Colonic mucosa (tissue), 4 donors: Measurements from ENCODE around the gene MMS22L. TPM values are rescaled to one million over a fixed set of nuclear protein-coding genes. Genes with fewer than 3 reads are reported as not detected.

ENCODE experiments used
- DNase-seq: peaks from one replicate; pipeline ENCODE4 v3.0.0-alpha.2; 2020
- H3K27ac ChIP-seq: fragments of 200-600 bp; one replicate; pipeline ENCODE4 v1.8.0; 2021
- H3K27me3 ChIP-seq: fragments of 200-600 bp; one replicate; pipeline ENCODE4 v1.8.0; 2021
- H3K36me3 ChIP-seq: fragments of 200-600 bp; one replicate; pipeline ENCODE4 v1.8.0; 2021
- H3K4me1 ChIP-seq: fragments of 200-600 bp; one replicate; pipeline ENCODE4 v1.8.0; 2021; ENCODE audit warnings: mild to moderate bottlenecking
- H3K4me3 ChIP-seq: fragments of 200-600 bp; one replicate; pipeline ENCODE4 v1.8.0; 2021
- H3K9ac ChIP-seq, 2 donors: one replicate each; pipeline ENCODE4 v1.7.0; 2013; ENCODE audit warnings: control low read depth in 2 of 2, low read depth in 2 of 2, low read length in 2 of 2
- H3K9me3 ChIP-seq: fragments of 200-600 bp; one replicate; pipeline ENCODE4 v1.8.0; 2021
- CTCF ChIP-seq: fragments of 200-600 bp; IDR thresholded peaks from one replicate; pipeline ENCODE4 v1.8.0; 2022; ENCODE audit warnings: antibody characterized with exemption, mild to moderate bottlenecking
- intact Hi-C: fragments of 100-400 bp; cut with DNase I; formaldehyde crosslinking; loops from one replicate; pipeline ENCODE4 v1.14.1; 2022
- total RNA-seq, 2 donors: library from RNA; stranded (reverse); fragmentation: NEBNext Ultra II Directional in 1 of 2; extraction: Animal tissue kit (Norgen Biotek cat#: 25700) in 1 of 2; gene quantifications; one replicate each; pipeline ENCODE4 v1.2.1, GENCODE V29; 2021
- donor health status: healthy.
- donor health status: DM: no; HTN: no; CAD: no.
- donor health status: DM: no; HTN: no; CAD: no.

Gene MMS22L
- total RNA-seq, 2 donors from 2014 or later = 9.1 to 21.4 TPM

GRCh38 chr6:97189767-97190166, 93.2 kb downstream of the MMS22L start:
- TF ChIP-seq CTCF = no peak
- H3K27me3 ChIP-seq = no peaks in the 10 kb centered on the region
- no peaks in the 10 kb centered on the region for H3K36me3 ChIP-seq
- H3K4me1 ChIP-seq = no peaks in the 10 kb centered on the region
- intact Hi-C loops = no loop called here
- no peaks in the 10 kb centered on the region for H3K9me3 ChIP-seq
- no peak for DNase-seq
- no peak overlapping the region for H3K27ac ChIP-seq
- no peak overlapping the region for H3K9ac ChIP-seq
- no peak overlapping the region for H3K4me3 ChIP-seq

GRCh38 chr6:97187951-97188350, 95.1 kb downstream of the MMS22L start:
- intact Hi-C loops = no loop called here
- H3K4me3 ChIP-seq = no peak overlapping the region
- no peak for DNase-seq

GRCh38 chr6:97186416-97186999, 96.5 kb downstream of the MMS22L start:
- TF ChIP-seq CTCF = peak; percentile 86
- H3K9ac ChIP-seq = no peak overlapping the region
- H3K4me3 ChIP-seq = no peak overlapping the region
- no peak overlapping the region for H3K27ac ChIP-seq
- no peaks in the 10 kb centered on the region for H3K27me3 ChIP-seq
- no peaks in the 10 kb centered on the region for H3K4me1 ChIP-seq
- no peaks in the 10 kb centered on the region for H3K9me3 ChIP-seq
- DNase-seq = peak; percentile 74
- intact Hi-C loops = no loop called here
- no peaks in the 10 kb centered on the region for H3K36me3 ChIP-seq

More at GRCh38 chr6:97187951-97188350, 95.1 kb downstream of the MMS22L start:
- no peak overlapping the region for H3K9ac ChIP-seq
- no peak for TF ChIP-seq CTCF
- H3K27me3 ChIP-seq = no peaks in the 10 kb centered on the region
- no peaks in the 10 kb centered on the region for H3K36me3 ChIP-seq
- no peaks in the 10 kb centered on the region for H3K4me1 ChIP-seq
- H3K9me3 ChIP-seq = no peaks in the 10 kb centered on the region
- no peak overlapping the region for H3K27ac ChIP-seq

GRCh38 chr6:97177905-97178304, 105.1 kb downstream of the MMS22L start:
- no peaks in the 10 kb centered on the region for H3K9me3 ChIP-seq
- H3K9ac ChIP-seq = no peak overlapping the region
- no peak for TF ChIP-seq CTCF
- H3K27me3 ChIP-seq = no peaks in the 10 kb centered on the region
- no peak overlapping the region for H3K27ac ChIP-seq
- intact Hi-C loops = no loop called here
- H3K36me3 ChIP-seq = no peaks in the 10 kb centered on the region
- no peaks in the 10 kb centered on the region for H3K4me1 ChIP-seq
- no peak for DNase-seq
- no peak overlapping the region for H3K4me3 ChIP-seq

- no peak for TF ChIP-seq CTCF
- intact Hi-C loops = no loop called here
Observed at GRCh38 chr6:97176468-97176867, 106.5 kb downstream of the MMS22L start.

More at GRCh38 chr6:97176468-97176867, 106.5 kb downstream of the MMS22L start:
- H3K36me3 ChIP-seq = no peaks in the 10 kb centered on the region
- H3K9me3 ChIP-seq = no peaks in the 10 kb centered on the region
- no peaks in the 10 kb centered on the region for H3K27me3 ChIP-seq
- H3K4me3 ChIP-seq = no peak overlapping the region
- no peak overlapping the region for H3K27ac ChIP-seq
- no peak overlapping the region for H3K9ac ChIP-seq
- DNase-seq = no peak
- H3K4me1 ChIP-seq = no peaks in the 10 kb centered on the region
